SU-DHL-6 (cell line): ENCODE data around the gene SYCN.

ENCODE experiments used
- H2AFZ ChIP-seq: fragments of 200-600 bp; sonication (generic); 2 replicates; pipeline ENCODE4 v1.6.1; 2014; ENCODE audit warnings: low read depth, mild to moderate bottlenecking, moderate library complexity, mixed read lengths, antibody characterized with exemption, low read length; ENCODE audit not compliant: severe bottlenecking
- H3F3A ChIP-seq: fragments of 200-600 bp; shearing (Covaris generic); 2 replicates; pipeline ENCODE4 v1.6.0; 2016; ENCODE audit warnings: antibody characterized with exemption, mild to moderate bottlenecking; ENCODE audit not compliant: insufficient read depth
- H3K27ac ChIP-seq: fragments of 200-600 bp; sonication (generic); 2 replicates; pipeline ENCODE4 v1.5.1; 2016; ENCODE audit warnings: low read depth, mild to moderate bottlenecking, low read length, moderate library complexity, mixed read lengths
- H3K27me3 ChIP-seq: fragments of 200-600 bp; sonication (generic), shearing (Covaris generic); 2 replicates; pipeline ENCODE4 v1.6.0; 2014; ENCODE audit warnings: mild to moderate bottlenecking, low read length
- H3K36me3 ChIP-seq: fragments of 200-600 bp; sonication (generic); 2 replicates; pipeline ENCODE4 v1.6.1; 2014; ENCODE audit warnings: mild to moderate bottlenecking, low read length, mixed read lengths
- H3K4me2 ChIP-seq: fragments of 300-600, 200-600 bp; shearing (Covaris generic), sonication (generic); 2 replicates; pipeline ENCODE4 v1.6.0; 2014; ENCODE audit warnings: low read length, low read depth, mild to moderate bottlenecking; ENCODE audit not compliant: poor library complexity, severe bottlenecking
- H3K4me3 ChIP-seq: fragments of 200-600 bp; sonication (generic); 2 replicates; pipeline ENCODE4 v1.5.1; 2014; ENCODE audit warnings: antibody characterized with exemption, low read length, mild to moderate bottlenecking, mixed read lengths; ENCODE audit not compliant: insufficient read depth, poor library complexity, severe bottlenecking
- H3K79me2 ChIP-seq: fragments of 200-600 bp; sonication (generic); 2 replicates; pipeline ENCODE4 v1.6.1; 2014; ENCODE audit warnings: mild to moderate bottlenecking, low read length, moderate library complexity; ENCODE audit not compliant: insufficient read depth
- H3K9ac ChIP-seq: fragments of 200-600 bp; sonication (generic); 2 replicates; pipeline ENCODE4 v1.7.0; 2014; ENCODE audit warnings: mild to moderate bottlenecking, low read length
- H3K9me2 ChIP-seq: fragments of 200-600 bp; sonication (generic); replicated peaks from 2 replicates; pipeline ENCODE4 v1.6.1; 2014; ENCODE audit warnings: low read length; ENCODE audit not compliant: insufficient read depth
- H3K9me3 ChIP-seq: fragments of 200-600 bp; sonication (generic); 2 replicates; pipeline ENCODE4 v1.6.1; 2014; ENCODE audit warnings: low read length, mixed read lengths; ENCODE audit not compliant: insufficient read depth
- H4K20me1 ChIP-seq: fragments of 200-600 bp; sonication (generic); 2 replicates; pipeline ENCODE4 v1.6.1; 2014; ENCODE audit warnings: low read depth, mild to moderate bottlenecking, antibody characterized with exemption, low read length, moderate library complexity, mixed read lengths
- EZH2phosphoT487 ChIP-seq: fragments of 200-600 bp; sonication (generic), shearing (Covaris generic); conservative IDR thresholded peaks from 2 replicates; pipeline ENCODE4 v1.6.1; 2018; ENCODE audit warnings: mild to moderate bottlenecking, antibody characterized with exemption, low read length, moderate library complexity, mixed read lengths
- TF ChIP-seq, protein P1 (sequence below): fragments of 200-600 bp; sonication (generic); IDR thresholded peaks from one replicate; pipeline ENCODE4 v1.5.1; 2017; ENCODE audit warnings: antibody characterized with exemption, mild to moderate bottlenecking, low read length, moderate library complexity; ENCODE audit not compliant: insufficient read depth, poor library complexity, severe bottlenecking

The SYCN gene

DNA sequence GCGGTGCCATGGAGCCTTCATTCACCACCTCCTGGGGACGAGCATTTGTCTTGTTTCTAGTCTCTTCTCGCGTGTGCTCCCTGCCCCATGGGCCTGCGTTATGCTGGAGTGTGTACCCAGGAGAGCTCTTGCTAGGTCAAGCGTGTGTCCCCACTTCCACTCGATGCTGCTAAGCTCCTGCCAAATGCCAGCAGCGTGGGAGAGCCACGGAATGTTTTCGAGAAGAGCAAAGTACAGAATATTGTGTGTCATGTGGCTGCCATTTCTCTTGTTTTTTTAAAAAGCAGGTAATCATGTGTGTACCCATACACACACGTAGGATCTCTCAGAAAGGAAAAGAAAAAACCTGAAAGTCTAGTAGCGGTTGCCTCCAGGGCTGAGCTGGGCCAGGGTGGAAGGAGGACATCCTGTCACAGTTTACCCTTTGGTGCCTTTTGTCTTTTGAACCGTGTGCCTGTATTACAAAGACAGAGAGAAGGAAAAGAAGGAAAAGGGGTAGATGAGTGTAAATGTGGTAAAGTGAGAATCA is 49.9 kb downstream of the SYCN start:
- Histone ChIP-seq H3K79me2 (no peaks in the 10 kb centered on the region), H3K4me2 (no peak overlapping the region)

More for the DNA sequence above, 49.9 kb downstream of the SYCN start:
- no peak overlapping the region for H3K27ac ChIP-seq
- no peaks in the 10 kb centered on the region for H3F3A ChIP-seq
- H4K20me1 ChIP-seq, result no peaks in the 10 kb centered on the region
- no peak overlapping the region for H2AFZ ChIP-seq
- H3K27me3 ChIP-seq, result no peaks in the 10 kb centered on the region
- H3K4me3 ChIP-seq, result no peak overlapping the region
- H3K9ac ChIP-seq, result no peak overlapping the region
- no peak for TF ChIP-seq EZH2phosphoT487
- TF ChIP-seq, protein P1, sequence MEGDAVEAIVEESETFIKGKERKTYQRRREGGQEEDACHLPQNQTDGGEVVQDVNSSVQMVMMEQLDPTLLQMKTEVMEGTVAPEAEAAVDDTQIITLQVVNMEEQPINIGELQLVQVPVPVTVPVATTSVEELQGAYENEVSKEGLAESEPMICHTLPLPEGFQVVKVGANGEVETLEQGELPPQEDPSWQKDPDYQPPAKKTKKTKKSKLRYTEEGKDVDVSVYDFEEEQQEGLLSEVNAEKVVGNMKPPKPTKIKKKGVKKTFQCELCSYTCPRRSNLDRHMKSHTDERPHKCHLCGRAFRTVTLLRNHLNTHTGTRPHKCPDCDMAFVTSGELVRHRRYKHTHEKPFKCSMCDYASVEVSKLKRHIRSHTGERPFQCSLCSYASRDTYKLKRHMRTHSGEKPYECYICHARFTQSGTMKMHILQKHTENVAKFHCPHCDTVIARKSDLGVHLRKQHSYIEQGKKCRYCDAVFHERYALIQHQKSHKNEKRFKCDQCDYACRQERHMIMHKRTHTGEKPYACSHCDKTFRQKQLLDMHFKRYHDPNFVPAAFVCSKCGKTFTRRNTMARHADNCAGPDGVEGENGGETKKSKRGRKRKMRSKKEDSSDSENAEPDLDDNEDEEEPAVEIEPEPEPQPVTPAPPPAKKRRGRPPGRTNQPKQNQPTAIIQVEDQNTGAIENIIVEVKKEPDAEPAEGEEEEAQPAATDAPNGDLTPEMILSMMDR, result no peak
- no peaks in the 10 kb centered on the region for H3K36me3 ChIP-seq
- H3K9me3 ChIP-seq, result no peaks in the 10 kb centered on the region
- H3K9me2 ChIP-seq, result no peaks in the 10 kb centered on the region
